GM18498 (cell line): ENCODE measurements around the gene MAP4K5.
A peak's percentile ranks its signal among the peaks of the same experiment; 100 is the strongest.

ENCODE experiments used
- ATAC-seq: cut with Tn5 transposase; IDR thresholded peaks from one replicate; pipeline ENCODE4 v1.9.1; 2021; ENCODE audit warnings: mild to moderate bottlenecking, moderate library complexity; ENCODE audit not compliant: unreplicated experiment

The MAP4K5 gene

DNA sequence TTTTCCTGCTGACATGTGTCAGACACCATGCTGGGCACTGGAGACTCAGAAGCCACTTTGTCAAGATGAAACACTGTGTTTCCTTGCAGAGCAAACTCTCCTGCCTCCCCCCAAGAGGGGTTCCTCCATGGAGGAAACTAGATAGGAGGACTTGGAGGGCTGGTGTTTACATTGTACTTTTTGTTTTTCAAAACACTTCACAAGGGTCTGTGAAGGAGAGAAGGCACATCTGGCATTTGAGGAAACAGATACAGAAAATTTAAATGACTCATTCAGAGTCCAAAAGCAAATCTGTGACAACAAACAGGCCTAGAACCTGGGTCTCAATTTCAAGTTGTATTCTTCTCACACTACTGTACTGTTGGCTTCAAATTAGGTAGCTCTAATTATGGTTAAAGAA lies 128.9 kb downstream of the MAP4K5 start:
- no peak for ATAC-seq

DNA sequence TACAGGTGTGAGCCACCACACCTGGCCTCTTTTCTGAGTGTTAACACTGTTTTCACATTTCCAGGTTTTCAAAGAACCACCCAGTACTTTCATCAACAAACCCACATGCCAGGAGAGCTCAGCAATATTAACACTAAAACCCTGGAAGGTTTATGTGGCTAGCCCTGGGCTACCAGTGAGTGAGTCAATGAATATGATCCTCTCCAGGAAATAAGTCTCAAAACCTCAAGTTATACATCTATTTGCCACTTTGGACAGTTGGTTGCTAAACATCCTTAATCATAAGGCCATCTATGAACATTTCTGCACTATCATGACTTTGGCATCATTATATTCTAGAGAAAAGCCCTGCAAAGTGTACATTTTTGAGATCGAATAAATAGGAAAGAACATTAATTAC lies 129.4 kb downstream of the MAP4K5 start:
- no peak for ATAC-seq

DNA sequence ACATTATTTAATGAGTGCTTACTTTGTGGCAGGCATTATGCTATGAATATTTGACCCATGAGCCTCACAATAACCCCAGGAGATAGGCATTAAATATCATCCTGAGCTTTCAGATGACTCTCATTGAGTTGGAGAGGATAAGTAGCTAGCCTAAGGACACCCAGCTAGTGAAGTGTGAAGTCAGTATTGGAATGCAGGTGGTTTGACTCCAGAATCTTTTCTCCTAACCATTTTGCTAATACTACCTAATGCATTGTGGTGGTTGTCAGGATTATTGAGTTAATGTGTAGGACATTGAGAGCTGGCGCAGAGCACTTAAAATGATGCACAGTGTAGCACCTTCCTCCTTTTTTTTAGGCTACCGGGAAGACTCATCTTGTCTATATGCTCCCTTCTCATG lies 131.9 kb downstream of the MAP4K5 start:
- no peak for ATAC-seq

DNA sequence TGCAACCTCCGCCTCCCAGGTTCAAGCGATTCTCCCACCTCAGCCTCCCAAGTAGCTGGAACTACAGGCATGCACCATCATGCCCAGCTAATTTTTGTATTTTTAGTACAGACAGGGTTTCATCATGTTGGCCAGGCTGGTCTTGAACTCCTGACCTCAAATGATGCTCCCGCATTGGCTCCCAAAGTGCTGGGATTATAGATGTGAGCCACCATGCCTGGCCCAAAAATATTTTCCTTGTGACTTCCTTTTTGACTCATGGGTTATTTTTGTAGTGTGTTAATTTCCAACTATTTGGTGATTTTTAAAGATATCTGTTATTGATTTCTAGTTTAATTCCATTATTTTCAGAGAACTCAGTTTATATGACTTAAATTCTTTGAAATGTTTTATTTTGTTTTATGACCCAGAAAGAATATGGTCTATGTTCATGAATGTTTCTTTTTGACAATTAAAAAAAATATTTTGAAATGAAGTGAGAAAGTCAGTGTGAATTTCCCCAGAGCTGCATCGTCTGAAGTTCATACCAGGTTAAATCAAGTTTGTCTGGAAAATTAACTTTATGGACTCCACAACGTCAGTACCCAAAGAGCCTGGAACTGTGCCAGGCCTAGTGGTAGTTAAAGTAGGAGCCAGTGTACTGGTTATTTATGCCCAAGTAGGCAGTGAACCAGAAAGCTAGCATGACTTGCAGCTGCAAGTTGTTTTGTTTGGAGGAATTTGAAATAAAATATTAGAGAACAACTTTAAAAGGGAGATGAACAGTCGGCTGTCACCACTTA lies 132.9 kb downstream of the MAP4K5 start:
- ATAC-seq = no peak

DNA sequence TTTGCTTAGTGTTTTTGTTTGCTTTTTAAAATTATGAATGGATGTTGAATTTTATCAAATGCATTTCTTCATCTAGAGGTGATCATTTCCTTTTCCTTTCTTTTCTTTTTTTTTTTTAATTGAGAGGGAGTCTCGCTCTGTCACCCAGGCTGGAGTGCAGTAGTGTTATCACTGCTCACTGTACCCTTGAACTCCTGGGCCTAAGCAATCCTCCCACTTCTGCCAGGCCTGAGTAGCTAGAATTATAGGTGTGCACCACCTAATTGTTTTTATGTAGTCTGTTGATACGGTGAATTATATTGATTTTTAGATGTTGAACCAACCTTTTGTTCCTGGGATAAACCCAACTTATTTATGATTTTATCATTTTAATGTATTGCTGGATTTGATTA lies 134.2 kb downstream of the MAP4K5 start:
- ATAC-seq = no peak

DNA sequence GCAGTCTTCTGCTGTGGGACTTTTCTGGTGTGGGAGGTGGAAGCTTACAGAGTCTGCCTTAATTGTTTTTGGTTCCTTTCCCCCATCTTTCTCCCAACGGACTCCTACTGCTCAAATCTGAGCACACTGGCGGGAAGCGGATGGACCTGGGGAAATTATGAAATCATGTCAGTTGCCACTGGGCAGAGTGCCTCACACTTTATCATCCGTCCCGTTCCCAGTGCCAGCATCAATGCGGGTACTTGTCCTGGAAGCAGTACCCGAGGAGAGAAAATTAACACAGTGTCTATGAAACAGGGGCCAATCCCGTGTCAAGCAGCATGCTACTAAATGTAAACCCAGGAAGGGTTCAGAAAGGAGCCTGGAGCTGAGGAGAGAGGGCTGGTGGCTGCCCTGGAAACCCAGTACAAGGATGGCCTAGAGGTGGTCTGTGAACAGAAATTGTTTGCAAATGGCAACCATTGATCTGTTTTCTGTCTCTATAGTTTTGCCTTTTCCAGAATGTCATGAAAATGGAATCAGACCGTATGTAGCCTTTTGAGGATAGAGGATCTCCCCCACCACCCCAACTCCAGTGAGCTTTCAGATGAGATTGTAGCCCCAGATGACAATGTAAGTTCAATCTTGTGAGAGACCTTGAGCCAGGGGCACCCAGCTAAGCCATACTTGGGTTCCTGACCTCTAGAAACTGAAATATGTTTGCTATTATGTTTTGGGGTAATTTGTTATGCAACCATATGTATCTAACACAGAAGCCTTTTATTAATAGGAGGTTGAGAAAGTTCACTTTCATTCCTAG lies 134.8 kb downstream of the MAP4K5 start:
- ATAC-seq = no peak

DNA sequence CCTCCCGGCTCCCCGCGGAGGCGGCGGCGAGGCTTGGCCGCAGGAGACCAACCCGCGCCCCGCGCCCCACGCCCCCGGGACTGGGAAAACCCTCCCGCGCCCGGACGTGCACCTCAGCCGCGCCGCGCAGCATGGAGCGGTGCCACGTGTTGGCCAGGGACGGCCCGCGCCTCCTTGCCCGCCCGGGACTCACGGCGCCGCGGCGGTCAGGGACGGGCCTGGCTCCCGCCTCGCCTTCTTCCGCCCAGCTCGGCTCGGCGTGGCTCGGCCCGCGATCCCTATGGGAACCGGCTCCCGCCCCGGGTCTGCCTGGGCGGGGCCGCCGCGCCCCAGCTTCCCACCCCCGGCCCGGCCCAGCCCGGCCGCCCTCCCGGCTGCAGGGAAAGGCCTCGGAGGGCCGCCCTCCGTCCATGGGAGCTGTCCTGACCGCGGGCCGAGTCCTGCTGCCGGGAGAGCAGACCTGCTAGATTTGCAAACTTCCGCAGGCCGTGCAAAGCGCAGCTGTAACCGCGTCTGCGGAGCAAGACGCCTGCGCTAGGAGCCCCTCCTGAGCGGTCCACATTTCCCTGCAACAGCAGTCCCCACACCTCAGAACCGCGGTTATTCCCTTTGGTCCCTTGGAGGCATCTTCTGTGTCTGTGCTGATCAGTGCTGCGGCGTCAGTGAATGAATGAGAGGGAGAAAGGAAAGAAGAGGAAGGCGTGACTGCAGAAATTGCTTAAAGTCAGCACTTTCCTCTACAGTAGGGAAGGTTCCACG lies 135.6 kb downstream of the MAP4K5 start, which contains the start of gene CDKL1:
TSS of gene CDKL1 (minus strand) at position 251 of the 759 bp plus-strand sequence. CDS start 1,013 bp downstream, outside the sequence.
- ATAC-seq = peak; percentile 71

DNA sequence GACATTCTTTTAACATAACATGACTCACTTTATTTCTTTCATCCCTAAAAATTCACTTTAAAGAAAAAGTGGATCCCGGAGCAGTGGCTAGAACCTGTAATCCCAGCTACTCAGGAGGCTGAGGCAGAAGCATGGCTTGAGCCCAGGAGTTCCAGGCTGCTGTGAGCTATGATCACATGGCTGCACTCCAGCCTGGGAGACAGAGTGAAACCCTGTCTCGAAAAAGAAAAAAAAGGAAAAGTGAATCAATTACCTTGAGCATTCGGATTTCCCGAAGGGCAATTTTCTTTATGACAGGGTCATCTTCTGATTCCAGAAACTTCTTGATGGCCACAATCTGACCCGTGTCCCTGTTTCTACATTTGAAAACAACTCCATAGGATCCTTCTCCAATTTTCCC lies 136.9 kb downstream of the MAP4K5 start:
- ATAC-seq = no peak

DNA sequence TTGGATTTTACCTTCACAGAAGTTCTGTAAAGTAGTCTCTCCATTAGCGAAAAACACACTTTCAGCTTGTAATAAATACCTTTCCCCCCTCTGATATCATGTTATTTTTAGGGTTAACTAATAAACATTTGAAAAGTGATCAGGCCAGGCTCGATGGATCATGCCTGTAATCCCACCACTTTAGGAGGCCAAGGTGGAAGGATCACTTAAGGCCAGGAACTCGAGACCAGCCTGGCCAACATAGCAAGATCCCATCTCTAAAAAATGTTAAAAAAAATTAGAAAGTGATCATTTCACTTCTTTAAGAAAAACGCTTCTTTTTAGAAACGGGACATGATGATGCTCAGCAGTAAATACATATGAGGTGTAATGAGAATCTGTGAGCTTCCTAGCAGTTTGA lies 137.7 kb downstream of the MAP4K5 start:
- no peak for ATAC-seq

DNA sequence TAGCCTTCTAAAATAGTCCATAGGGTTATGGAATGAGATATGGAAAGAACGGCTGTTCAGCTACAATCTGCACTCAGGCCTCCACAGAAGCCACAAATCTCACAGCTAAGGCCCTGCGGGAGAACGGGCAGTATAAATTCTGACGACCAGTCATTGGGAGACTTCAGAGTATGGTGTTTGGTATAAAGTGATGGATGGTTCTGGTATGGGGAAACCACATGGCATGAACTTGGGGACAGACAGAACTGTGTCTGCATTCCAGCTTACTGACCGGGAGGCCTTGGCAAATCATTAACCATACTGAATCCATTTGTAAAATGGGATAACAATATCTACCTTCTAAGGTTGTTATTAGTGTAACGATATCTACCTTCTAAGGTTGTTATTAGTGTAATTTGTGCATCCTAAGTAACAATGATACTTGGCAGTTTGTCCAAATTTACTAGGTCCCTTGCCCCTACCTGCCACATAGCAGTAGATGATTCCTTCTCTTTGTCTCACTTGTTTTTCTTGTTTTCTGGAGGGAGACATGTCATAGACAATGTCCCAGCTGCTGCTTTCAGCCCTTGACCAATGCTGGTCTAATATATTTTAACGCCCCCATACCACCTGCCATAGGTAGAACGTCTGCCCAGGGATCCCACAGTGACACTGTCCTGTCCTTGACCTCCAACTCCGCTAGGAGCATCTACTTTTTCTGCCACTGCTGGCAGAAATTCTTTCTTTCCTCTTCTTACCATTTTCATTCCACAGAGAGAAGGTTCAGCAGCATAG lies 142.5 kb downstream of the MAP4K5 start:
- ATAC-seq = no peak

DNA sequence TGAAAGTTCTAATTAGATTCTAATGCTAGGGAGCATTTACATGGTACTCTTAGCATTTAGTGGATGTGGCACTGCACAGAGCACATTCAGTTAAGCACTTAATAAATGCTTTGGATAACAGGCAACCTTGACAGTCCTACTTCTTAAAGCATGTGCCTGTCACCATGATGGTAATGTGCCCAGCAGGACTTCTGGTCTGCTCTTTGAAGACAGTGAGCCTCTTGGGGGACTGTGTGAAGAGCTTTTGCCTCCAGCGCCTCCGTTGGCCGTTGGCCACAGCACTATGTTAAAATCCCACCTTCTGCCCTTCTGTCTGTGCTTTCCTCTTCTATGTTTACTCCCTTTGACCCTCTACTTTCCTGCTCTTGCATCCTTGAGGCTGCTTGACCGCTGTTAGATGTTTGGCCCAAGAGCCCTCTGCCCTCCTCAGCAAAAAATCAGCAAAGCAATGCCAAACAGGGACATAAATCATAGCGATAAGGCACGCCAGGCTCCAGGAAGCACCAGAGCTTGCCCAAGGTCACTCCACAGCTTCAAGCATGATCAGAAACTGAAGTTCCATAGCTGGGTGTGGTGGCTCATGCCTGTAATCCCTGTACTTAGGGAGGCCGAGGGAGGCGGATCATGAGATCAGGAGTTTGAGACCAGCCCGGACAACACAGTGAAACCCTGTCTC lies 144.0 kb downstream of the MAP4K5 start:
- ATAC-seq = no peak

DNA sequence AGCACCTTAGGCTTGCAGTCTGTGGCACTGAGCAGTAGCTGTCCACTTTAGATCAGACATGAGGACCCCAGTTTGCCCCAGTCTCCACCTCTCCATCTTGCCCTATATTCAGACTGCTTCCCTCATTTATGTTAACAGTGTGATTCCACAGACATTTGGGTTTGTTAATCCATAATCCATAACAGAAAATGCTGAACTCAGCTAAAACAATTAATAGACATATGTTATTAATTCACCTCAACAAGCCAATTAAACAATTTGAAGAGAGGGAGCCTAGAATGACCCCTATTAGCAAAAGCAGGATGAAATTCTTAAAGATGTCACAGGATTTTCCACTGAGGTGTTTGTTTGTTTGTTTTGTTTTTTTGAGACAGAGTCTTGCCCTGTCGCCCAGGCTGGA lies 144.8 kb downstream of the MAP4K5 start:
- no peak for ATAC-seq

DNA sequence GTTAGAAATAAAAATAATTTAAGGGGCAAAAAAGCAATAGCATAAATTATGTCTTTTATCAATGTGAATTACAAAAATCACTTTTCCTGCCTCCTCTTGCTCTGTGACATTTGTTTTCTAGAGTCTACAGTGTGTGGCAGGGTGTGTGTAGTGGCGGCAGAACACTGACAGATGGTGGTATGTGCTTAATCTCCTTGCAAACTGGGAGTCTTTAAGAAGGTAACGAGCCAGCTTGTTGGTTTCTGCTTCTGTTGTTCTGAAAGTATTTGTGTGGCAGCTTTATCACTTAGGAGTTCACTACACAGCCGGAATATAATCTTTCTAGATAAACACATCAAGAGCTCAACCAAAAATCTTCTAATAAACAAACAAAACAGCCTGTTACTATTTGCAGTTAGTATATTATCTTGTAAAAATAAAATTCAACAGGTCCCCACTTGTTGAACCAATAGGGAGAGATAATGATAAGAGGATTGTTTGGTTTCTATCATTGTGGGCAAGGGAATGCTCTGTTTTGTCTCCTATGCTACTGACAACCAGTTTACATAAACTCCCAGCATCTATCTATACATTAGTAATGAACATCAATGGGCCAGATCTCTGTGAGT lies 148.6 kb downstream of the MAP4K5 start:
- ATAC-seq = no peak

DNA sequence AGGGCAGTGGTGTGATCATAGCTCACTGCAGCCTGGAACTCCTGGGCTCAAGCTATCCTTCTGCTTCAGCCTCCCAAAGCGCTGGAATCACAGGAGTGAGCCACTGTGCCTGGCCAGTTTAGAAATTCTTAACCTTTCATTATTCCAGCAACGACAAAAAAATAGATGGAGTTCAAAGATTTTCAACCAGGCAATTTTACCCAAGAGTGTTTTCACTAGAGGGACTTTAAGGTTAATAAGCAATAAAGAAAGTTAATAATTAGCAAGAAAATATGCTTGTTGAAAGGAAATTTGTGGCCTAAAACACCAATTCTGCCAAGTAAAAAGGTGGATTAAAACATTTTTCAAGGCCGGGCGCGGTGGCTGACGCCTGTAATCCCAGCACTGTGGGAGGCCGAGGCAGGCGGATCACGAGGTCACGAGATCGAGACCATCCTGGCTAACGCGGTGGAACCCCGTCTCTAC lies 150.5 kb downstream of the MAP4K5 start:
- ATAC-seq = no peak

DNA sequence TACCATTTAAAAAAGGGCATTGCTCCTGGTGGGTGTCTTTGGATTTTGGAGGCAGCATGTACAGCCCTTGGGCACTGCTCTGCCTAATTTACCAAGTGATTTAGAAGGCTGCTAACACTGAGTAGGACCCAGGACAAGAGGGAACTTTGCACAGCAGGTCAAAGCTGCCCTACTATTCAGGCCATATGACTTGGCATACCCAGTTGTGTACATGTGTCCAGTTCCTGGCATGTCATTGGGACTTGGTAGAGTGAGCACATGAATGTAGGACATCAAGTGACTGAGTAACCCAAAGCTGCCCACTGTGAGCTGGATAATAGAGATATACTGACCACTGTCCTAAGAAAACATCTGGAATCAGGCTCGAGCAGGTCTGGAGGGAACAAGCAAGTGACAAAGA lies 151.4 kb downstream of the MAP4K5 start:
- no peak for ATAC-seq

DNA sequence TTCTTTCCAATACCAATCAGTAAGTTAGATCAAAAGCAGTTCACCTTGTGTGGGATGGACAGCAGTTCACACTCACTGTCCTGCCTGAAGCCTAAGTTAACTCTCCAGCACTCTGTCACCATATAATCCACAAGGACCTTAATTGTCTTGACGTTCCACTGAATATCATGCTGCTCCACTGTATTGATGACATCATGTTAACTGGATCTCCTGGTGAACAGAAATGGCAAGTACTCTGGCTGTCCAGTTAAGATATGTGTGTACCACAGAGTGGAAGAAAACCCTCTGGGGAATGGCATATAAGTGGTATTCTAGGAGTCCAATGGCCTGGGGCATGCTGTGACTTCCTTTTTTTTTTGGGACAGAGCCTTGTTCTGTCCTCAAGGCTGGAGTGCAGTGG lies 151.9 kb downstream of the MAP4K5 start:
- ATAC-seq = no peak

DNA sequence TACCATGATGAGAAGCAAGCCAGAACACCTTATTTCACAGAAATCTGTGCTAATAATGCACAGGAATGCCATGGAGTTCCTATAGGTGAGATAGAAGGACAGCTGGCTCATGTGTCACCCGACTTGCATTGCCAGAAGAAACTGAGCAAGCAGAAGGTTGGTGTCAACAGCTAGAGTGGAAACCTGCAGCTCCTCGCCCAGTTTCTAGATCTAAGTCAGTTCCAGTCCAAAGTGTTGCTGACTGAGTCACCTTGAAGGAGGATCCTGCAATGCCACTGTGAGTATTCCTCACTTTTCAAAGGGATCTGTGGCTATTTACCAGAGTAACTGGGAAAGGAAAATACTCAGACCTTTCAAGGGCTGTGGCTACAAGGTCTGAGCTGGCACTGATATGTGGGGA lies 152.8 kb downstream of the MAP4K5 start:
- ATAC-seq = no peak

DNA sequence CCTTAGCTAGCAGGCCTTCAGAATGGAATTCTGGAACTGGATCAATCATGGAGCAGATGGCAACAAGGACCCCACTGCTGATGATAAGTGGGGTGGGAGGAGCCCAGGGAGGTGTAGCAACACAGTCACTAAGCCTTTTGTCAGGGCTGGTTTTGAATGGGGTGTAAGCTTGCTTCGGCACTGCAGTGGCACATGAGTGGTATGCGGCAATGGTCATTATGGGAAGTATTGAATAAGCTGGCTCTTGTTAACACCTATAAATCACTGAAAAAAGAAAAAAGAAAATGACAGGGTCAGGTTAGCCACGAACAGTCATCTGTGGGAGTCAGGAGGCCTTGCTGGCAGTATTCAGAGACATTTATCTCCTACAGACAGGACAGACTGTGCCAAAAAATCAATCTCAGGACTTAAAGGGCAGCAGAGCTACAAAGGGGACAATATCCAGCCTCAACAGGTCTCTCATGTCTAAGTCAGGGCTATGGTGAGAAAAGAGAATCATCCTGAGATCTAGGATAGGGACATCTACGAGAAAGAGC lies 154.8 kb downstream of the MAP4K5 start:
- ATAC-seq = no peak

DNA sequence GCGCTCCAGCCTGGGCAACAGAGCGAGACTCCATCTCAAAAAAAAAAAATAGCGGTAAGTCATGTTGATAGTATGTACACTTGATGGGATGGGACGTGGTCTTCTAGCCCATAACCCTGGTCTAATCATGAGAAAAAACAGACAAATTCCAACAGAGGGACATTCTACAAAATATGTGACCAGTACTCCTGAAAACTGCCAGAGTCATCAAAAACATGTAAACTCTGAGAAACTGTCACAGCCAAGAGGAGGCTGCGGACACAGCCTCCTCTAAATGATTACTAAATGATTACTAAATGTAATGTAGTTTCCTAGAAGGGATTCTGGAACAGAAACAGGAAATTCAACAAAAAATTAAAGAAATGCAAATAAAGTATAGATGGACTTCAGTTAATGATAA lies 156.6 kb downstream of the MAP4K5 start:
- no peak for ATAC-seq
